Measurements from ENCODE around the gene GDPD5.

Gene GDPD5

GRCh38 chr11:75469785-75470405, 55.8 kb downstream of the GDPD5 start:
- DNase-seq = peak in 1 of 2 experiments; percentile 12

GRCh38 chr11:75468534-75469340, 57.0 kb downstream of the GDPD5 start:
- no peak for DNase-seq

- no peak for DNase-seq
Measured at GRCh38 chr11:75467881-75468280, 57.9 kb downstream of the GDPD5 start.

GRCh38 chr11:75467311-75467710, 58.4 kb downstream of the GDPD5 start:
- DNase-seq = no peak

- no peak for DNase-seq
Measured at GRCh38 chr11:75465701-75466531, 59.8 kb downstream of the GDPD5 start.

GRCh38 chr11:75463106-75463774, 62.5 kb downstream of the GDPD5 start:
- DNase-seq = no peak

- no peak for DNase-seq
Measured at GRCh38 chr11:75462117-75462653, 63.6 kb downstream of the GDPD5 start.

GRCh38 chr11:75461151-75461550, 64.6 kb downstream of the GDPD5 start:
- DNase-seq = no peak

- no peak for DNase-seq
Measured at GRCh38 chr11:75456596-75457183, 69.1 kb downstream of the GDPD5 start.

- DNase-seq = no peak
Measured at GRCh38 chr11:75454987-75455386, 70.8 kb downstream of the GDPD5 start.

GRCh38 chr11:75453916-75454655, 71.7 kb downstream of the GDPD5 start:
- DNase-seq = no peak

- peak; percentile 2 to 19 for DNase-seq
Measured at GRCh38 chr11:75450826-75451821, 74.6 kb downstream of the GDPD5 start.

GRCh38 chr11:75450236-75450635, 75.5 kb downstream of the GDPD5 start:
- DNase-seq = no peak

- DNase-seq = no peak
Measured at GRCh38 chr11:75449776-75450175, 76.0 kb downstream of the GDPD5 start.

- no peak for DNase-seq
Measured at GRCh38 chr11:75449271-75449670, 76.5 kb downstream of the GDPD5 start.

- no peak for DNase-seq
Measured at GRCh38 chr11:75447415-75447814, 78.3 kb downstream of the GDPD5 start.

GRCh38 chr11:75445315-75445953, 80.3 kb downstream of the GDPD5 start:
- peak; percentile 35 to 59 for DNase-seq

GRCh38 chr11:75443043-75443442, 82.7 kb downstream of the GDPD5 start:
- no peak for DNase-seq

- no peak for DNase-seq
Measured at GRCh38 chr11:75442161-75442885, 83.4 kb downstream of the GDPD5 start.

Data from Kasumi-1 (cell line).